Activated naive CD8-positive, alpha-beta T cell treated with anti-CD3 and anti-CD28 coated beads, Interleukin-2, amount 50 U/mL, for 24 hours (primary cell): ENCODE results near the gene EIF3K.

Source experiments
- ATAC-seq: fragments of 150-1000 bp; cut with Tn5 transposase; one replicate; pipeline ENCODE4 v1.10.0; 2021
- DNase-seq: peaks from one replicate; pipeline ENCODE4 v3.0.0; 2021
- H3K27ac Mint-ChIP-seq: one replicate; pipeline ENCODE4 v1.8.0; 2021; ENCODE audit warnings: mild to moderate bottlenecking, mixed read lengths
- H3K27me3 Mint-ChIP-seq: one replicate; pipeline ENCODE4 v1.8.0; 2021; ENCODE audit warnings: mixed read lengths
- H3K36me3 Mint-ChIP-seq: one replicate; pipeline ENCODE4 v1.8.0; 2021; ENCODE audit warnings: low read depth, mixed read lengths
- H3K4me1 Mint-ChIP-seq: one replicate; pipeline ENCODE4 v1.8.0; 2021; ENCODE audit warnings: mixed read lengths
- H3K4me3 Mint-ChIP-seq: one replicate; pipeline ENCODE4 v1.8.0; 2021; ENCODE audit warnings: mild to moderate bottlenecking, moderate library complexity, mixed read lengths
- H3K9me3 Mint-ChIP-seq: one replicate; pipeline ENCODE4 v1.8.0; 2021; ENCODE audit warnings: mixed read lengths

The EIF3K gene

GRCh38 chr19:38650172-38650775 lies 31.3 kb downstream of the EIF3K start:
- peak overlapping the region; percentile 91 for H3K4me3 Mint-ChIP-seq
- no peak for ATAC-seq
- H3K4me1 Mint-ChIP-seq = peaks cover 70% of the 10 kb centered on the region
- H3K9me3 Mint-ChIP-seq = no peaks in the 10 kb centered on the region
- peaks cover 7% of the 10 kb centered on the region for H3K27me3 Mint-ChIP-seq
- H3K36me3 Mint-ChIP-seq = peaks cover 20% of the 10 kb centered on the region
- no peak overlapping the region for H3K27ac Mint-ChIP-seq
- DNase-seq = no peak

GRCh38 chr19:38650911-38651584 lies 32.1 kb downstream of the EIF3K start:
- DNase-seq (no peak), ATAC-seq (no peak)
- H3K27ac Mint-ChIP-seq = no peak overlapping the region
- no peak overlapping the region for H3K4me3 Mint-ChIP-seq
- H3K4me1 Mint-ChIP-seq = peaks cover 77% of the 10 kb centered on the region
- H3K36me3 Mint-ChIP-seq = peaks cover 20% of the 10 kb centered on the region
- no peaks in the 10 kb centered on the region for H3K9me3 Mint-ChIP-seq
- peaks cover 7% of the 10 kb centered on the region for H3K27me3 Mint-ChIP-seq

DNA sequence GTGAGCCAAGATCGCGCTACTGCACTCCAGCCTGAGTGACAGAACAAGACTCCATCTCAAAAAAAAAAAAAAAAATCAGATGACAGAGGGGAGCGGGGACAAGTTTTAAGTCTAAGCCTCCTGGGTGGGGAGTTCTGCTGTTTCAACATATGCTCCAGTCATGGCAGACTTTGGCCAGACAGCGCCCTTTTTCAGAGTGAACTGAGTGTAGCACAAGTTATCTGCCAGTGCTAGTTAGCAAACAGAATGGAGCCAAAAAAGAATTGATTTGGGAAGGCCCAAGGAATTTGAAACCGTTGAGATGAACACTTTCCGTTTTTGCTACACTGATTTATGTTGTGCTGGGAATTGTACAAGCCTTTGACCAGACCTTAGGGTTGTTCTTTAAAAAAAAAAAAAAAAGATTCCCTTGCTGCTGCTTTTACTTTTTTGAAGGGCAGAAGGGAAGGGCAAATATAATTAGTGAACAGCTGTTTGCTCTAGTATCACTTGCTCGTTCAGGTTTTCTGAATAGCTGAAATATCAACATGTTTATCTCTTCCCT lies 34.1 kb downstream of the EIF3K start:
- Mint-ChIP-seq H3K4me1 (peaks cover 92% of the 10 kb centered on the region), H3K9me3 (no peaks in the 10 kb centered on the region), H3K27me3 (peaks cover 7% of the 10 kb centered on the region), H3K4me3 (no peak overlapping the region), H3K36me3 (peaks cover 27% of the 10 kb centered on the region), H3K27ac (no peak overlapping the region)
- no peak for ATAC-seq
- DNase-seq = no peak

DNA sequence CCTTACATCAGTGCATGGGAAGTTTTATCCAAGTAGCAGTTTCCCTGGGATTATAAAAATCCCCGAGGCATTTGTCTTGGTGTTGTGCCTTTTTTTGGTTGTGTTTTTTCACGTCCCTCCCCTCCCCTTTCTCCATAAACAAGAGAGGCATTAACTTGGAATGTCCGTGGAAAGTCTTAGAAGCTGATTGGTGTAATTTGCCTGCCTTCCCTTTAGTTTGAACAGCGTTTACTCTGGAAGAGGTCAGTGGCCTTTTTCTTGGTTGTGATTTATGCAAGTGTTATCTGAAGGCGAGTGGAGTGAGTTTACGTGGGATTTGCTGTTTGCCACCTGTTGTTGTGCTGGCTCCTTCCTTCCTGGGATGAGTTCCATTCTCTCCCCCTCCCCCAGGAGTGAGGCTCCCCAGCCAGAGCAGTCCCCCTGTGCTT lies 35.7 kb downstream of the EIF3K start:
- H3K4me1 Mint-ChIP-seq = peaks cover 88% of the 10 kb centered on the region
- ATAC-seq (no peak), DNase-seq (no peak)
- H3K27ac Mint-ChIP-seq = peak overlapping the region; percentile 69
- no peaks in the 10 kb centered on the region for H3K9me3 Mint-ChIP-seq
- H3K4me3 Mint-ChIP-seq = peak overlapping the region; percentile 22
- H3K27me3 Mint-ChIP-seq = peaks cover 4% of the 10 kb centered on the region
- peaks cover 27% of the 10 kb centered on the region for H3K36me3 Mint-ChIP-seq

- peaks cover 27% of the 10 kb centered on the region for H3K36me3 Mint-ChIP-seq
- H3K27ac Mint-ChIP-seq = peak overlapping the region; percentile 86
- H3K9me3 Mint-ChIP-seq = no peaks in the 10 kb centered on the region
- DNase-seq = peak; percentile 48
- peaks cover 81% of the 10 kb centered on the region for H3K4me1 Mint-ChIP-seq
- peak overlapping the region; percentile 51 for H3K4me3 Mint-ChIP-seq
- ATAC-seq = peak; percentile 91
- H3K27me3 Mint-ChIP-seq = peaks cover 4% of the 10 kb centered on the region
Measured at GRCh38 chr19:38655148-38655824, 36.3 kb downstream of the EIF3K start.

DNA sequence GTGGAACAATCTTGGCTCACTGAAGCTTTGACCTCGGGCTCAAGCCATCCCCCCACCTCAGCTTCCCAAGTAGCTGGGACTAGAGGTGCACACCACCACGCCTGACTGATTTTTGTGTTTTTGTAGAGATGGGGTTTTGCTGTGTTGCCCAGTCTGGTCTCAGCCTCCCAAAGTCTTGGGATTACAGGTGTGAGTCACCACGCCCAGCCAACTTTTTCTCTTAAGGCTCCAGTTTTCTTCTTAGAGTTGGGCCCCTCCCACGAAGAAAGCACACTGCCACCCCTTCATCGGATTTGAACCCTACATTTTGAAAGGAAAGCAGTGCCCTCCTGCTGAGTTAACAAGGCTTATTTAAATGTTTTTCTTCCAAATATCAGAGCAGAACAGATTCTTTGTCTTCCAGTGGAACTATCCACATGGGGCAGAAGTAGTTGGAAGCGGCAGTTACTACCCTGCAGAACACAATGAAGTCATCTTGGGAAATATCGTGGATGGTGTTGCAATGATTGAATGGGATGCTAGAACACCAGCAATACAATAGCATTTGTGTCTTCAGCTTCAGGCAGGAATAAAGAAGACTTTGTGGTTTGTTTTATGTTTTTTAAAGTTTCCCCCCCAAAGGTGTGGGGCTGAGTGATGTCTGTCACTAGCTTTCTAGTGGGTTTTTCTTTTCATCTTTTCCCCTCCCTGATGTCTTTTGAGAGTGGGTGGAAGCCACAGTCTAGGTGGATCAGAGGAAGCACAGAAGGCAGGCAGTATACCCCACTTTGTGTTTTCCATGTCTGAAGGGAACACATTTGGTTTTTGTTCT lies 37.4 kb downstream of the EIF3K start:
- Mint-ChIP-seq H3K4me3 (peak overlapping the region; percentile 51), H3K9me3 (no peaks in the 10 kb centered on the region), H3K4me1 (peaks cover 76% of the 10 kb centered on the region), H3K27me3 (peaks cover 4% of the 10 kb centered on the region), H3K36me3 (peaks cover 30% of the 10 kb centered on the region), H3K27ac (peak overlapping the region; percentile 86)
- DNase-seq (no peak), ATAC-seq (peak; percentile 69)

DNA sequence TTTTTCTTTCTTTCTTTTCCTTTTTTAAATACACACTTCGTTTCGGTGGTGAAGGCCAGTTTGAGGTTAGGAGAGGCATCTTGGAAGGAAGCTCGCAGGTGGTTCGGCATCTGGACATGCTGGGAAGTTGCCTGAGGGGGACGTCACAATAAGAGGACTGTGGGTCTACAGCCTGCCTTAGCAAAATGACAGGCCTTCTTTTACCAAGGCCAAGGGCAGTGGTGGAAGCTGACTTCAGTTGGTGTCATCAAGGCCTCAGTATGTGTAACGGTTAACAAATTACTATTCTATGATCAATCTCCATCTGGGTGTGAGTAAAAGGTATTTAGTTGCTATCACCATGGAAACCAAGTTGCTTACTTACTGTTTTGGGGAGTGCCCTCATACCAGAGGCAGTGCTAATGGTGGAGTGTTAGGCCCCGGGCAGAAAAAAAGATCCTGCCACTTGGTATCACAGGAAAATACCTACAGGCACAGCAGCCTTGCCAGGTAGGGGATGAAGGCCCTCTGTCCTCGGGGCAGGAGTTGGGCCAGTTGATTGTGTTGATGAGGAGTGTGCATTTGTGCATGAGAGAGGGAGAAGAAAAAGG lies 38.7 kb downstream of the EIF3K start:
- H3K27me3 Mint-ChIP-seq = no peaks in the 10 kb centered on the region

GRCh38 chr19:38658462-38659306 lies 39.7 kb downstream of the EIF3K start:
- peaks cover 33% of the 10 kb centered on the region for H3K36me3 Mint-ChIP-seq
- H3K4me1 Mint-ChIP-seq = peaks cover 76% of the 10 kb centered on the region
- H3K27me3 Mint-ChIP-seq = no peaks in the 10 kb centered on the region
- DNase-seq = no peak
- H3K27ac Mint-ChIP-seq = no peak overlapping the region
- ATAC-seq = no peak
- H3K9me3 Mint-ChIP-seq = no peaks in the 10 kb centered on the region
- no peak overlapping the region for H3K4me3 Mint-ChIP-seq

More for the DNA sequence above, 38.7 kb downstream of the EIF3K start:
- Mint-ChIP-seq H3K4me1 (peaks cover 74% of the 10 kb centered on the region), H3K9me3 (no peaks in the 10 kb centered on the region), H3K4me3 (peak overlapping the region; percentile 22), H3K36me3 (peaks cover 33% of the 10 kb centered on the region), H3K27ac (peak overlapping the region; percentile 86)
- ATAC-seq (peak; percentile 25), DNase-seq (no peak)

DNA sequence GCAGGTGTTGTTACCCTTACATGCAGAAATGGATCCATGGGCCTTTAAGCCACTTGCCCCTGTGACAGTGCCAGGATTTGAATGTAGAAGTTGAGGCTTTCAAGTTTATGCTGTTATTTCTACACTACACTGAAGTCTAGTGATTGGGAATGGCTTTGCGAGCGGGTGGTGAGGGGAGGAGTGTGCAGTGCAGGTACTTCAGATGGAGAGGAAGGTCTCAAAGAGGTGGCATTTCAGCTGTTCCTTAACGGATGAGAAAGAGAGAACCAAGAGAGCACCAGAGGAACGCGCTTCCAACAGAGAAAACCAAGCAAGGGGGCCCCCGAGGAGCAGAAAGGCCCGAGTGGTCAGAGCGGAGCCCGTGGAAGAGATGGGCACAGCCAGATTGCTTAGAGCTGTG lies 41.7 kb downstream of the EIF3K start:
- Mint-ChIP-seq H3K36me3 (peaks cover 29% of the 10 kb centered on the region), H3K4me3 (no peak overlapping the region), H3K9me3 (no peaks in the 10 kb centered on the region), H3K27me3 (no peaks in the 10 kb centered on the region), H3K4me1 (peaks cover 71% of the 10 kb centered on the region), H3K27ac (no peak overlapping the region)
- DNase-seq = no peak
- ATAC-seq = no peak

DNA sequence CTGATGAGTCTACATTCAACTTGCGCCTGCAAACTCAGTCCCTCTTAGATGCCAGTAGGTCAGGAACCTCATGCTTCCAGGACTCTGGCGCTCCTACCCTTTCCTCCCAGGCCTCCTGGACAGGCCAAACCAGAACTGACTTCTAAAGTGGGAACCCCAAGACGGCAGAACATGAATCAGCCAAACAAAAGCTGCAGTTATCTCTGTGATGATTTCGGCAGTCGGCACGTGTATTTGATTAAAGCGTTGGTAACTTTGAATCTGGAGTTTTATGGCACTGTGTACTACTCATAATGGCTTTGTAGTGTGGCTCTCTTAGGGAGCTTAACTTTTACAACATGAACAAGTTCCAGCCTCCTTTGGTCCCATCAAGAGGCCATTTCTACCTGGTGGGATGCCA lies 42.1 kb downstream of the EIF3K start:
- H3K27ac Mint-ChIP-seq = no peak overlapping the region
- H3K4me3 Mint-ChIP-seq = no peak overlapping the region
- no peaks in the 10 kb centered on the region for H3K27me3 Mint-ChIP-seq
- no peak for DNase-seq
- no peak for ATAC-seq
- peaks cover 29% of the 10 kb centered on the region for H3K36me3 Mint-ChIP-seq
- no peaks in the 10 kb centered on the region for H3K9me3 Mint-ChIP-seq
- H3K4me1 Mint-ChIP-seq = peaks cover 71% of the 10 kb centered on the region

- Mint-ChIP-seq H3K4me1 (peaks cover 70% of the 10 kb centered on the region), H3K4me3 (no peak overlapping the region), H3K27ac (no peak overlapping the region), H3K36me3 (peaks cover 31% of the 10 kb centered on the region), H3K27me3 (no peaks in the 10 kb centered on the region), H3K9me3 (no peaks in the 10 kb centered on the region)
- ATAC-seq = no peak
- DNase-seq = no peak
Measured at GRCh38 chr19:38661996-38662395, 43.0 kb downstream of the EIF3K start.

DNA sequence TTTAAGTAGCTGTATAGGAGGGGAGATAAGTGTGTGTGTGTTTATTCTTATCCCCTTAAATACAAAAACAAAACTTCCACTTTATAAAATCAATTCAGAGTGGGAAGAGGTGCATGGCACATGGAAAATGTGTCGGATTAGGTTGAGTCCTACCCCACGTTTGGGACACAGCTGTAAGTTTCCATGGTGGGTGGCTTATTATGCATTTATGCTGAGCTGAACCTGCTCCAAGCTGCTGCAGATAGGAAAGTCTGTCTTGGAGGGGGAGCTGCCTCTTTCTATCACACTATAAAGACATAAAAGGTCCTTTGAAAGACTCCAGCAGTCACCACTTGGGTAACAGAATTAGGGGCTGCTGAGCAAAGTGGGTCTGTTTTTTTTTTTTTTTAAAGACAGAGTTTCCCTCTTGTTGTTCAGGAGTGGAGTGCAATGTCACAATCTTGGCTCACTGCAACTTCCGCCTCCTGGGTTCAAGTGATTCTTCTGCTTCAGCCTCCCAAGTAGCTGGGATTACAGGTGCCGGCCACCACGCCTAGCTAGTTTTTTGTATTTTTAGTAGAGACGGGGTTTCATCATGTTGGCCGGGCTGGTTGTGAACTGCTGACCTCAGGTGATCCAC lies 43.7 kb downstream of the EIF3K start:
- H3K4me3 Mint-ChIP-seq = no peak overlapping the region
- DNase-seq (no peak), ATAC-seq (no peak)
- H3K27ac Mint-ChIP-seq = no peak overlapping the region
- H3K27me3 Mint-ChIP-seq = no peaks in the 10 kb centered on the region
- peaks cover 31% of the 10 kb centered on the region for H3K36me3 Mint-ChIP-seq
- H3K4me1 Mint-ChIP-seq = peaks cover 70% of the 10 kb centered on the region
- no peaks in the 10 kb centered on the region for H3K9me3 Mint-ChIP-seq

DNA sequence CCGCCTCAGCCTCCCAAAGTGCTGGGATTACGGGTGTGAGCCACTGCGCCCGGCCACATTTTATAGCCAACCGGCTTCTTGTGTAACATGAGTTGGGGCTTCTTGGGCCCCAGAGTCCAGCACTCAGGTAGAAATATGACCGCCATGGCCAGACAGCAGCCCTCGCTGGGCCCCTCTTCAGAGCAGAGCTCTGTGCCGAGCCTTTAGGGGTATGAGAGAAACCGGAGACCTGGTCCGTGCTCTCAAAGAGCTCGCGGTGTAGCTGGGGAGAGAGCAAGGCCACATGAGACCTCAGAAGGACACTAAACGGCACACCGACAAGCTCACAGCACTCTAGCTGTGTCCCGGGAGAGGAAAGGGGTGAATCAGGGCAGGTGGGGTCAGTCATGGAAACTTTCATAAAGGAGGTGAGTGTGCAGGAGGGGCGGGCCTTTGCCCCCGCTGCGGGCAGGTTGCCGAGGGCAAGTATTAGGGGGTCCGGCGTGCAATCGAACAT lies 44.2 kb downstream of the EIF3K start:
- Mint-ChIP-seq H3K27me3 (no peaks in the 10 kb centered on the region), H3K36me3 (peaks cover 31% of the 10 kb centered on the region), H3K4me1 (peaks cover 70% of the 10 kb centered on the region), H3K9me3 (no peaks in the 10 kb centered on the region), H3K4me3 (no peak overlapping the region), H3K27ac (no peak overlapping the region)
- ATAC-seq (no peak), DNase-seq (no peak)
